ELR (cell line): ENCODE results near the gene ZBTB3.
"Not testable (repeated sequence)": the region's sequence is repeated elsewhere in the genome, so short reads cannot be mapped to it uniquely, and the experiment has no call there.

ENCODE experiments used
- DNase-seq: peaks from one replicate; pipeline ENCODE4 v3.0.0-alpha.2; 2015; ENCODE audit warnings: low read depth

The ZBTB3 gene

DNA sequence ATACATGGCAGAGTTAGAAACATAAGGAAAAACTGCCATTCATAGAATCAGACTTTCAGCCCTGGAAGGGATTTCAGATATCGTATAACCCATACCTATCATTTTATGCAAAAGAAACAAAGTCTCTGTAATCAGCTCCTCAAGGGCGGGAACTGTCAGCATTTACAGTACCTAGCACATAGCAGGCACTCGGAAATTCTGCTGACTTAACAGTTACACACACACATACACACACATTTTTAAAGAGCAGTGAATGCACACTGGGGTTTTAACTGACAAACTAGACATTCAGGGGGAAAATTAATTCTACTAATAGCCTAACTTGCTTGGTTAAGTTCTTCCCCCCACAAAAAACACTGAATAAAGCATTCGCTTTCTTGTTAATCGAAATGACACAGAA lies 37.8 kb downstream of the ZBTB3 start:
- DNase-seq, result no peak

DNA sequence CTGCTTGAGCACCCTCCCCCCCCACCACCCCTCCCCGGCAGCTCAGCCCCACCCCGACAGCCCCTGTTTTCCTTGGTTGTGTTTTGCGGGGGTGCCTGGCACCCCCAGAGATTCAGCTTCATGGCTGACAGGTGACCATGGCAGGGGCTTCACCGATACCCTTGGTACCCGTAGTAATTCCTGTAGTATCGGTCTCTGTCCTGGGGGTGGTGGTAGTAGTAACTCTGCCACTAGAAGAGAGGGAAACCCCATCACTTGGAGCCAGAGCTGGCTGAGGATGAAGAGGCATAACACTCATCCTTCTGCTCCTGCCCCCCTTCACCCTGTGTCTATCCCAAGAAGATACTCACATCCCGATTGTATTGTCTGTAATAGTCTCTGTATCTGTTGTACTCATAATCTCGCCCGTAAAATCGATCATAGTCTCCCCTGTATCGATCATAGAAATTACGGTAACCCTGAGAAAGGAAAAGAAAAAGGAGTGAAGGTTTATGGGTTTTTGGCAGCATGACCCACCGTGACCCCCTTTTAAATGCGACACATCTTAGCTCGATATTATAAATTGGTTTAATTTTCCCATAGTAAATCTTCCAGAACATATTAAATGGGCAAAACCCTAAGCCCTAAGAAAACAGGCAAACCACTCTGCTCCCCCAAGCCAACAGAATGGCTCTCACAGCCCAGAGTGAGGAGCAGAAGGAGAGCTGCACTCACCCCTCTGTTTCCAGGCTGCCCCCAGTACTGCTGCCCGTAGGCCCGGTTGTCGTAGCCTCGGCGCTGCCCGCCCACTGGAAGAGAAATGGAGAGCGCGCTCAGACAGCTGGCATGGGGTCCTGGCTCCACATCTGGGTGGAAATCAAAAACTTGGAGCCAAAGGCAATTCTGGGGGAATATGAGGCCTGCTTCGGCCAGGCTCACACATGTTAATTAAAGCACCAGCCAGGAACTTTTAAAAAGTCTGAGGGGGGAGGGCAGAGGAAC lies 38.5 kb downstream of the ZBTB3 start:
- no peak for DNase-seq

DNA sequence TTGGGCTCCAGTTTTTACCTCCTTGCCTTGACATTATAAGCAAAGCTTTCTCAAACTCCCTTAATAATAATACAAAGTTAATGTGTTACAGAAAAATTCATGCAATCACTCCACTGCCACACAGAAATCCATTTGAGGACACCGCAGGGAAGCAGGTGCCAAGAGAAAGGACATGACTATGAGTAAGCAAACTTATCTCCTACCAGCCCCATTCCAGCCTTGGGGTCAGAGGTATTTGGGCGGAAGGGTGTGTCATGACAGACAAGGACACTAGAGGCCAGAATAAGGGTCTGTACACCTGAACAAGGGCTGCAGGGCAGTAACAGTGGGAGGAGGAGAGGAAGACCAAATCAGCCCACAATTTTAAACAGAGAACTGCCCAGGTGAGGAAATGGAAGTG lies 40.6 kb downstream of the ZBTB3 start:
- no peak for DNase-seq

DNA sequence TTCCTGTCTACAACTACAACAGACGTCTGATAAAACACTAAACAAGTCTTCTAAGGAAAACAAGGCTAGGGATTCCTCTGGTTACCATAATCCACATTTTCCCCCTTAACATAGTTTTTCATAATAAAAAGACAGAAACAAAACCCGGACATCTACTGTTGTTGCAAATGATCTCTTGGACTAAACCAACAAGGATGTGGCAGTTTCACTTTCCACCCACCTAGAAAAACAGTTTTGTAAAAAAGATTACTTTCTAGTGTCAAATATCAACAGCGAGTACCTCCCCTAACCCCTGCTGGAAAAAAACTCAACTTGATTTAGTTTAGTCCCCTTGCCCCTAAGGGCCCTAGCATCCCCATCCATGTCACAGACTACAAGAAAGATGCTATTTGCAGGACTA lies 41.1 kb downstream of the ZBTB3 start:
- DNase-seq, result no peak

DNA sequence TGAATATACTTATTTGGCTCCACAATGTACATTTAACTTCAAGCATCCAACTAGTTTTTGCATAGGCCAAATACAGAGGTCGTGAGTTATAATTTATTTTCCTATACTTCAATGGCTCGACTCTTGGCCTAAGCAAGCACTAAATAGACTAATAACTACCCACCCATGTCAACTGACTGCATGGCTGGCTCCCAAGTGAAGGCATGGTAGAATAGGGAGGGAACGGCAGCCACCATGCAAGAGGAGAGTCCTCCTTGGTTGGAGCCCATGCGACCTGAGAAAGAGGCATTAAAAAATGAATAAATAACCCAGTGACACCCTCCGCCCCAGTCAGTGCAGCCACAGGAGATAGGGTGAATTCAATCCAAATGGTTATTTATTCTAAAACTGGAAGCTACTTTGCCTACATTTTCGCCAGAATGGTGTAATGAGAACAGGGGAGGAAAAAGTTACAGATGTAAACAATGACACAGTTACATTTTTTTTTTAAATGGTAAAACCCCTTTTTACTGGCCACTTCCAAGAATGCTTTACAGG lies 41.6 kb downstream of the ZBTB3 start:
- DNase-seq, result no peak

DNA sequence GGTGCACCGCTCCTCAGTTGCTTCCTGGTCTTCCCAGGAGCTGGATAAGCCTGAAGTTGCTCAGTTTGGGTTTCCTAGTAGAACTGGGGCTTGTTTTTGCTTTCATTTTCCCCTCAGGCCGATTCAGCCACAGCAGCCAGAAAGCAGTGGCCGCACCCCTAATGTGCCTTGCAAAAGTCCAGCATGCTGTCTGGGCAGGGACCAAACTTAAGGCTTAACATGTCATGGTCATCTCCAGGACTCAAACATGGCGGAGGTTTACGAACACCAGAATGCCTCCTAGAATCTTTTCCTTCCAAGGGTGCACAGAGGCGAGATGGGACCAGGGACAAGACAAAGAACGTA lies 44.0 kb downstream of the ZBTB3 start:
- peak; percentile 58 for DNase-seq

DNA sequence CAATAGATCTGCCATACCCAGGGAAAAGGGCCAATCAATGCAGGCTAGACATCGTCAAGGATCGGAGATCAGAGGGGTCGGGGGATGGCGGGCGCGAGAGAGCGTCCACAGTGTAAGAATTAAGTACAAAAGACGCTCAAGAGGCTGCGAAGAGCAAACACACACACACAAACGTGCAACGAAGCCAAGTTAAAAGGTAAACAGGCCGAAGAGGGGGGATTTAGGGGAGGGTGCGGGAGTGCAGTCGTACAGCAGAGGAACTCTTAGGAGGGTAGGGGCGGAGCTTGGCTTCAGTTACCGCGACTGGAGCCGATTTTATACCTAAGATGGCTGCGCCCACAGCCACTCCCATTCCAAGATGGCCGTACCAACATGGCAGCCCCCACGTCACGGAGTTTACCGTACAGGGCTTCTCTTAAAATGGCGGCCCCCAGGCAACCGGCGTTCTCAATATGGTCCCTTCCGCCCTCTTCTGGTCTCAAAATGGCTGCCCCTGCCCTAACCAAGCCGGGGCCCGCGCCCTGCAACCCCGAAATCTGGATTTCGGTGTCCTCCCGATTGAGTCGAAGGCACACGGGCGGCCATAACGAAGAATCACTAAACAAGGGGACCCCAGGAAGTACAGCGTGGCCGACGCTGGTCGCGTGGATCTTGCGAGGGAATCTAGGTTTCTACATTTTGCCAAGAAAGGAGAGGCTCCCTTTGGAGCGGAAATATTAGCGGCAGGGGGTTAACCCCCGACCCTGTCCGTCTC lies 44.5 kb downstream of the ZBTB3 start:
- peak; percentile 99 for DNase-seq

DNA sequence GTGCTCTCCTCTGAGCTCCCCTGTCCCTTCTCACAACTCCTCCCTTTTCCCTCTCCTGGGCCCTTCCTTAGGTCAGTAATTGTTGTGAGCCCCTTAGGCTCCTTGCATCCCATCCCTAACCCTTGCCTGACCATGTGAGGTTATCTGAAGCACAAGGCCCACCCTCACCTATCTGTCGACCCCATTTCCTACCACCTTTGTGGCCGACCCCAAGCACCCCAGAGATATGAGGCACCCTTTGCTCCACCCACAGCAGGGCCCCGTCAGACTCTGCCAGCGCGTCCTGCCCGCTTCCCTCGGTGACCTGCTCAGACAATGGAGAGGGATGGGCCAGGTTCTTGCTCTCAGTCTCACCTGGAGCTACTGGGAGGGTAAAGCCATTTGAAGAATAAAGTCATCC lies 45.2 kb downstream of the ZBTB3 start:
- DNase-seq, result no peak

DNA sequence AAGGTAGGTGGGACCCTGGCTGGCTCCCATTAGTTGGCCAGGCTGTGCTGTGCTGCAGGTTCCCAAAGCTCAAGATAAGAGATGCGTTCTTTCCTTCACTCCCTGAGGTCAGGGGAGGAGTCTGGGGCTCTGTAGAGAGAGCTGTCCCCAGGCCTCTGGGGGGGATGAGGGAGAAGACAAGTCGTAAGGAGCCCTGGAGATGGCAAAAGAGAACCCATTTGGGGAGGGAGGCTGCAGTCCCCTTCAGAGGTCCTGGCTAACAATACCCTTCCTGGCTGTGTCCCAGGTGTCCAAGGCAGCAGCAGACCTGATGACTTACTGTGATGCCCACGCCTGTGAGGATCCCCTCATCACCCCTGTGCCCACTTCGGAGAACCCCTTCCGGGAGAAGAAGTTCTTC lies 45.6 kb downstream of the ZBTB3 start:
- DNase-seq, result no peak

DNA sequence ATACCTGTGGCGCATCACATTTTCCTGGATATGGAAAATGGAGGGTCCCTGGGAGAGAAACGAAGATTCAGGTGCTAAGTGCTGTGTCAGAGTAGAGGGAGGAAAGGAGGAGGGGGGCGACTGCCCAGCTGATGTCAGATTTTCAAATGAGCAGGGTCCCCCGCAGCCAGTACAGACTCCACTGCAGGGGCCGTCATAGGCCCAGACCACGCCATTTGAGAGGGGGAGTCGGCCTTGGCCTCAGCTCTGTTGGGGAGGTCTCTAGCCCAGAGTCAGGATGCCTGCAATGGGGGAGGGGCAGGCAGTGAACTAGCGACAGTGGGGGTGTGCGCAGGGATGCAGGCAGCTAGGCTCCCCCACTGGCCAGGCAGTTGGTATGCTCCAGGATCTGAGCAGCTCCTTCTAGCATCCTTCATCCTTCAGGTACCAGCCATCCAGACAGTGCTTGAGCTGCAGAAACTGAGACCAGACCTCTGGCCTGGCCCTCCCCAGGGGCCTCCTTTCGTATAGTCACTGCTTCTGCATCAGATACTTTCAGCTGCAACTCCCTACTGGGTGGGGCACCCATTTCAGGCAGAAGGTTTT lies 46.6 kb downstream of the ZBTB3 start, which contains the start of the genes BSCL2 and GNG3:
BSCL2 (minus strand) TSS at position 148 of the 585 bp plus-strand sequence. CDS start 229 bp downstream, outside the sequence.
GNG3 (plus strand) TSS at position 400 of the 585 bp plus-strand sequence. CDS start 620 bp downstream, outside the sequence.
- DNase-seq, result no peak

DNA sequence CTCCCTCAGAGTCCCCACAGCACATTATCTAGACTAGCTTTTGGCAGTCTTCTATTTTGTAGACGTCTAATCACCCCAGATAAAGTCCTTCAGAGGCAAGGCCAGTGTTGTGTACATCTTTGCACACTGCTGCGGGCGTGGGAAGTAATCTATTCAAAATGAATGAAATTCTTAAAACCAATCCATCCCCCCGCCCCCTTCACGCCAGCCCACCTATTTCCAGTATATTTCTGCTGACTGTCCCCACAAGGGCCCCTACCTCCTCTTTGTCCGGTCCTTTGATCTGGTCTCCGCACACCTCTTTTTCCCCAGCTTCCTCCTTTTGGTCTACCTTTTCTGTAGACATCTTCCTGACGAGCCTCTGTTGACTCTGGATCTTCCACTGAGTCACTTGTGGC lies 47.1 kb downstream of the ZBTB3 start:
- DNase-seq, result no peak

DNA sequence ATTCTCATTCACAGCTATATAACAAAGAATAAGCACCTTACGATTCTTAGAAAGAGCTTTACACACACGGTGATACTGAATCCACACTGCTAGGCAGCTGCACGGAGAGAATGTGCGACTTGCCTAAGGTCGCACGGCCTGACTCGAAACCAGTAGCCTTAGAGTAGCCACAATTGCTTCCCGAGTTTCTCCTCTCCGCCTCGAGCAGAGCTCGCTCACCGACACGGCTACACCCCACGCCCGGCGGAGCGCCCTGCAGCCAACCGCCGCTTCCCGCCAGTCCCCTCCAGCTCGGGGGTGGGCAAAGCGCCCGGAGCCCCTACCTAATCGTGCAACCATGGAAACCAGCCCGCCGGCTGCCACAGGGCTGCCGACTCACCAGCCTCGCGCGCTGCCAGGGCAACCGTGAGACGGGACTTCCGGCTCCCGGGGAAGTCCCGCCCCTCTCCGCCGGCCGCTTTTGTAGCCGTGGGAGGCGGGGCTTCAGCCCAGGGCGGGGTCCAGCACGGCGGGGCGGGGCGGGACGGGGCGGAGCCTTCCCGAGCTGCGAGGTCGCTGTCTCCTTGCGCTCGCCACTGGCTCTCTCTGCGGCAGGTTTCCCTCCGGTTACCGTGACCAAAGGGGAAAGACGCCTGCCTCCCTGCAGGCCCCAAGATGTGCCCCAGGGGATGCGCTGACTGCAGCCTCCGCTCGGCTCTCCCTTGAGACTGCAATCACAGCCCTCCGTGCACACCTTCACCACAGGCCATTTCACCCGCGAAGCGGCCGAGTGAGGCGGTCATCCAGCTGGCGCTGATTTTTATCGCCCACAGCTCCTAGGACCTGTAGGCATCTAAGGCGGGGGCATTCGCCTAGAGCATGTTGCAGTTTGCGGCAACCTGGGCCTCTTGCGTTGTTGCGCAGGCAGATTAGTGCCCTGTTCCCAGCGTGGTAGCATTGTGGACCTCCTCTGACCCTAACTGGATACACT lies 47.8 kb downstream of the ZBTB3 start:
- peak; percentile 96 for DNase-seq

DNA sequence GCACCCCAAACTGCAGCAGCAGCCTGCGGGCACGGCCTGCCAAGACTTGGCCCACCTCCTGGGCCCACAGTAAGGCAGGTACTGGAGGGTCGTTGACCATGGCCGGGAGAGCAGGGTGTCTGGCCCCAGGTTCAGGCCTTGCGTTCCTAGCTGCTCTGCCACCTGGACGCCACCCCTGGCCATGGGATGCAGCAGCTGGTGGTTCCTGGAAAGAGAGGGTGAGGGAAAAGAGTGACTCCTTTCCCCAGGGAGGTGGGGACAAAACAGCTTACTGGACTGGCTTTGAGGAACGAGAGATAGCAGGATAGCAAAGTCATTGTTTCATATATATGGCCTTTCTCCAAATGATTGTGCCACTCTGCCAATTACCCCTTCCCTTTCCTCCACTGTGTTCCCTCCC lies 48.5 kb downstream of the ZBTB3 start:
- no peak for DNase-seq

DNA sequence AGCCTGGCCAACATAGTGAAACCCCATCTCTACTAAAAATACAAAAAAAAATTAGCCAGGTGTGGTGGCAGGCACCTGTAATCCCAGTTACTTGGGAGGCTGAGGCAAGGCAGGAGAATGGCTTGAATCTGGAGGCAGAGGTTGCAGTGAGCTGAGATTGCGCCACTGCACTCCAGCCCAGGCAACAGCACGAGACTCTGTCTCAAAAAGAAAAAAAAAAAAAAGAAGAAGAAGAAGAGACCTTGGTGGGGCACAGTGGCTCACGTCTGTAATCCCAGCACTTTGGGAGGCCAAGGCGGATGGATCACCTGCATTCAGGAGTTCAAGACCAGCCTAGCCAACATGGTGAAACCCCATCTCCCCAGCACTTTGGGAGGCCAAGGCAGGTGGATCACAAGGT lies 50.0 kb downstream of the ZBTB3 start:
- not testable (repeated sequence) for DNase-seq

DNA sequence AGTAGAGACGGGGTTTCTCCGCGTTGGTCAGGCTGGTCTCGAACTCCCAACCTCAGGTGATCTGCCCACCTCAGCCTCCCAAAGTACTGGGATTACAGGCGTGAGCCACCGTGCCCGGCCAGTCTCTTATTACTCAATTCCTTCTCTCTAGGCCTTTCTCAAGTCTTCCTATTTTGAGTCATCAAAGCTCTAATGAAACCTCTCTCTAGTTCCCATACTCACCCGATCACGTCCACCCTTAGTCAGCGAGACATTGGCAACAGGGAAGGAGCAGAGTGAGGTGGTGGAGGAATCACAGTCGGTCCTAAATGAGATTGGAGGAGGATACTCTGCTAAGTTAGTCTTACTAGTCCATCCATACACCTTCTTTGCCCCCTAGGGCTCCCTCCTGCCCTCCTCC lies 51.7 kb downstream of the ZBTB3 start:
- peak; percentile 39 for DNase-seq
